GM13977 (cell line): ENCODE results near the gene ACKR4.
"Not testable (repeated sequence)": the region's sequence is repeated elsewhere in the genome, so short reads cannot be mapped to it uniquely, and the experiment has no call there.

Source experiments
- DNase-seq: peaks from one replicate; pipeline ENCODE4 v3.0.0; 2012; ENCODE audit warnings: low spot score
- in situ Hi-C: fragments of 300-500 bp; cut with MboI; formaldehyde crosslinking; loops from one replicate; pipeline ENCODE4 v1.12.0; 2022; ENCODE audit warnings: low sequenced_read_pairs, low pct_unique_long_range_greater_than_20kb, mixed read lengths, inconsistent platforms; ENCODE audit not compliant: unreplicated experiment
- TF ChIP-seq, protein P1 (sequence below): IDR thresholded peaks from 2 replicates; pipeline ENCODE4 v1.5.1; 2012; ENCODE audit warnings: mild to moderate bottlenecking, control low read depth; ENCODE audit not compliant: insufficient read depth; ENCODE audit errors: extremely low read depth, missing control alignments

Gene ACKR4

DNA sequence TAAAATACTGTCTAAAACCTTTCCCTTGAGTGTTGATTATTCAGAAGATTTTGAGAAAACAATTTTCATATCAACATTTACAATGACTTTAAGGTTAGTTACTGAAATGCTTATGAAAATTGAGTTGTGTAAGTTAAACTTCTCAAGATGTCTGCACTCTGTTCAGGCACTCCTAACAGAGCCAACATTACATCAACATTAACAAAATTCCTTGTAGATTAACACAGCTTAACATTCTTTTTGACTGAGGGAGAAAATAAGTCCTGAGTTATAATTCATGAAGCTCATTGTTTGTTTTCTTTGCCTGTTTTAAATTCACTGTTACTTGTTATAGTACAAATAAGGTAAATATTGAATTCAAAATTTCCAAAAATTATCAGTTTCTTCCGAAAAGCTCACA, 9.0 kb downstream of the ACKR4 start:
- DNase-seq = no peak
- in situ Hi-C loops = no loop called here
- TF ChIP-seq, protein P1, sequence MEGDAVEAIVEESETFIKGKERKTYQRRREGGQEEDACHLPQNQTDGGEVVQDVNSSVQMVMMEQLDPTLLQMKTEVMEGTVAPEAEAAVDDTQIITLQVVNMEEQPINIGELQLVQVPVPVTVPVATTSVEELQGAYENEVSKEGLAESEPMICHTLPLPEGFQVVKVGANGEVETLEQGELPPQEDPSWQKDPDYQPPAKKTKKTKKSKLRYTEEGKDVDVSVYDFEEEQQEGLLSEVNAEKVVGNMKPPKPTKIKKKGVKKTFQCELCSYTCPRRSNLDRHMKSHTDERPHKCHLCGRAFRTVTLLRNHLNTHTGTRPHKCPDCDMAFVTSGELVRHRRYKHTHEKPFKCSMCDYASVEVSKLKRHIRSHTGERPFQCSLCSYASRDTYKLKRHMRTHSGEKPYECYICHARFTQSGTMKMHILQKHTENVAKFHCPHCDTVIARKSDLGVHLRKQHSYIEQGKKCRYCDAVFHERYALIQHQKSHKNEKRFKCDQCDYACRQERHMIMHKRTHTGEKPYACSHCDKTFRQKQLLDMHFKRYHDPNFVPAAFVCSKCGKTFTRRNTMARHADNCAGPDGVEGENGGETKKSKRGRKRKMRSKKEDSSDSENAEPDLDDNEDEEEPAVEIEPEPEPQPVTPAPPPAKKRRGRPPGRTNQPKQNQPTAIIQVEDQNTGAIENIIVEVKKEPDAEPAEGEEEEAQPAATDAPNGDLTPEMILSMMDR = no peak

DNA sequence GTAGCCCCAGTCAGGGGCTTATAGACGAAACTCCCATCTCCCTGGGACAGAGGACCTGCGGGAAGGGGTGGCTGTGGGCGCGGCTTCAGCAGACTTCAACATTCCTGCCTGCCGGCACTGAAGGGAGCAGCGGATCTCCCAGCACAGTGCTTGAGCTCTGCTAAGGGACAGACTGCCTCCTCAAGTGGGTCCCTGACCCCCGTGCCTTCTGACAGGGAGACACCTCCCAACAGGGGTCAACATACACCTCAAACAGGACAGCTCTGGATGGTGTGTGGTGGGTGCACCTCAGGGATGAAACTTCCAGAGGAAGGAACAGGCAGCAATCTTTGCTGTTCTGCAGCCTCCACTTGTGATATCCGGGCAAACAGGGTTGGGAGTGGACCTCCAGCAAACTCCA, 9.6 kb downstream of the ACKR4 start:
- DNase-seq, in situ Hi-C loops: not testable (repeated sequence)

DNA sequence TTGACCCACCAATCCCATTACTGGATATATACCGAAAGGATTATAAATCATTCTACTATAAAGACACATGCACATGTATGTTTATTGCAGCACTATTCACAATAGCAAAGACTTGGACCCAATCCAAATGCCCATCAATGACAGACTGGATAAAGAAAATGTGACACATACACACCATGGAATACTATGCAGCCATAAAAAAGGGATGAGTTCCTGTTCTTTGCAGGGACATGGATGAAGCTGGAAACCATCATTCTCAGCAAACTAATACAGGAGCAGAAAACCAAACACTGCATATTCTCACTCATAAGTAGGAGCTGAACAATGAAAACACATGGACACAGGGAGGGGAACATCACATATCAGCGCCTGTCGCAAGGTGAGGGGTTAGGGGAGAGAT, 18.2 kb downstream of the ACKR4 start:
- in situ Hi-C loops, DNase-seq: not testable (repeated sequence)

DNA sequence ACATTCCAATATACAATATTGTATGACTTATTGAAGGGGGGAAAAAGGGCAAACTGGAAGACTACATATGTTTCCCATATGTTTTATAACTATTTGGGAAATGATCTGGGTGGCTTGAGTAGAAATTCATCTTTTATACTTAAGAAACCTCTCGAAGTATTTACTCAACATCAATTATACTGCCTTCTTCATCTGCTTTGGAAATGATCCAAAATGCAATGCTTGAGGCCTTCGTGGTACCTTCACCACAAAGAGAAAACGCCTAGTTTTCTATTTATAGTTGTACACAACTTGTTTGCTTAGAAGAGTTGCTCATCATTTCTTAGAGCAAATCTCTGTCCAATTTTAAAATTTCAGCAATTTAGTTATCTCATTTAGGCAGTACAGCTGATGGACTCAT, 18.8 kb downstream of the ACKR4 start:
- DNase-seq = no peak
- in situ Hi-C loops = no loop called here
- TF ChIP-seq, protein P1 = no peak

DNA sequence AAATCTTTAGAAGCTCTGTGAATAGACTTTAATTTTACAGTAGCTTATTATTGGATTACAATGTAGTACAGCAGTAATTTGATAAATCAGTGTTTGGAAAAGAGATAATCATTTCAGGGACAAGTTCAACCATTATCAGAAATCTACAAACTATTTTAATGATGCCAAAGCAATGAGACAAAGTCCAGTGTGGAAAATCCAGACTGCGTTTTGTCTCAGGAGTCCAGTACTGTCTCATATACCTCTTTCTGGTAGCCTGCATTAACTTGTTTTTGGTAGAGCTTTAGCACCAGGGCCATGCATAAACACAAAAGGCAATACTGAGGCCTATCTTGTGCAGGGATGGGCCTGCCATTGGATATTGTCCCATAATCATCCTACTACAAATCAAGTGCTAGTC, 19.7 kb downstream of the ACKR4 start:
- in situ Hi-C loops = no loop called here
- TF ChIP-seq, protein P1 = no peak
- no peak for DNase-seq

DNA sequence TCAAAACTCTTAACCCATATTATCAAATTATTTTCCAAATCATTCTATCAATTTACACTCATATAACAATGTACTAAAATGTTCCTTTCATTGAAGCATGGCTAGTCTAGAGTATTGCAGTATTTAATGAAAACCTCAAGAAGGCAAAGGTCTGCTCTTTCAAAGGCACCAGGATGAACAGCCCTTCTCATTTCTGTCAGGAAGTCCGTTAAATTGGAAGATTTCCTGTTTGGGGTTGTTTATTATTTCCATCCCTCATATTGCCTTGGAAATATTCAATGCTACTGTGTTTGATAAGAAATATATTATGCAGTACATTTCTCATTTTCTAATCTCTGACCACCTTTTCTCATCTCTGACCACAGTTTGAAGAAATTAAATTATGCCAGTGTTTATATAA, 25.1 kb downstream of the ACKR4 start:
- no peak for DNase-seq
- in situ Hi-C loops = no loop called here
- TF ChIP-seq, protein P1 = no peak

DNA sequence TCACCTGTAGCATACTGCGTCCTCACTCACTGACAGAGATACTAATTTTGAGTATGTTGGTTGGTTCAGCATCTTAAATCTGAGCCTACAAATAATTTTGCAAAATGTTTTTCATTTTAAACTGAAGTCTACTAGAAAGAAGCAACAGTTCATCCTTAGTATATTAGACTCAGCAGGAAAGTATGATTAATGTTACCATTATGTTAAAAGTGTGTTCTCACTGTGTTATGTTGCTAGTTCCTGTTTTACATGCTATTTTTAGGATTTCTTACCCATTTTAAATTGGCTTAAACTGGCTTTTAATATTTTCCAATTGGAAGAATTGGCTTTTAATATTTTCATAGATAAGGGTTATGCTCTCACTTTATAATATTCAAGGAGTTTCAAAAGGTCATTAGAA, 25.7 kb downstream of the ACKR4 start:
- in situ Hi-C loops = no loop called here
- TF ChIP-seq, protein P1 = no peak
- no peak for DNase-seq

DNA sequence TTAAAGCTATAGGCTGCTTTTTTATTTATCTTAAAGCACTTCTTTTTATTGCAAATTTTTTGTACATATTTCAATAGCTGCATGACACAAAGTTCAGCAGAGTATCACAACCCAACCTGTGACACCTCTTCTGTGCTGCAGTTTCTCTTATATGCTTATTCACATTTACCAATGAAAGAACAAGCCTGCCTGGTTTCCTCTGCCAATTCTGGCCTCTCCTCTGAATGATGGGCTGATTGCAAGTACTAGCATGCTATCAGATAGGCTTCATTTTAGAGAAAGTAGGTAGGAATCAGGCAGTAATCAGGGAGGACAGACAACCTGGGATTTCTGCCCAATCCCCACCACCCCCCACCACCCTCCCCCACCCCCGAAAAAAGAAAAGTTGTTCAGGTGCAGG, 26.6 kb downstream of the ACKR4 start:
- no peak for DNase-seq
- in situ Hi-C loops = no loop called here
- TF ChIP-seq, protein P1 = no peak
